WTC11 (cell line): Measurements from ENCODE around the gene NFIX. TPM values are rescaled to one million over a fixed set of nuclear protein-coding genes. Genes with fewer than 3 reads are reported as not detected.

ENCODE experiments used
- ATAC-seq: fragments of 200-7000 bp; cut with Tn5 transposase; 2 replicates; pipeline ENCODE4 v1.10.0; 2021; ENCODE audit warnings: mild to moderate bottlenecking, moderate library complexity
- CTCF ChIA-PET: fragments of 300-600 bp; sonication (Branson Sonifier 250); formaldehyde crosslinking; loops from one replicate; lab custom pipeline; 2021; ENCODE audit warnings: antibody characterized with exemption; lab: Charles Lee
- POLR2A ChIA-PET: fragments of 350-600 bp; sonication (Branson Sonifier 250); formaldehyde crosslinking; loops from one replicate; lab custom pipeline; 2021; ENCODE audit warnings: antibody characterized with exemption; lab: Charles Lee
- DNase-seq: peaks from one replicate; pipeline ENCODE4 v3.0.0; 2021; ENCODE audit warnings: low spot score
- H3K27ac Mint-ChIP-seq: 2 replicates; pipeline ENCODE4 v1.8.0; 2021; ENCODE audit warnings: mixed read lengths
- H3K27me3 Mint-ChIP-seq: 2 replicates; pipeline ENCODE4 v1.8.0; 2021; ENCODE audit warnings: low read depth, mild to moderate bottlenecking, moderate library complexity, mixed read lengths
- H3K36me3 Mint-ChIP-seq: 2 replicates; pipeline ENCODE4 v1.8.0; 2021; ENCODE audit warnings: mixed read lengths
- H3K4me1 Mint-ChIP-seq: 2 replicates; pipeline ENCODE4 v1.8.0; 2022; ENCODE audit warnings: mixed read lengths
- H3K4me3 Mint-ChIP-seq: 2 replicates; pipeline ENCODE4 v1.8.0; 2021; ENCODE audit warnings: mild to moderate bottlenecking, moderate library complexity, mixed read lengths
- H3K9me3 Mint-ChIP-seq: 2 replicates; pipeline ENCODE4 v1.8.0; 2021; ENCODE audit warnings: mixed read lengths
- CREM ChIP-seq: sonication (generic); formaldehyde crosslinking; IDR thresholded peaks from 2 replicates; pipeline ENCODE4 v1.8.1; 2022; ENCODE audit warnings: mild to moderate bottlenecking, missing genetic modification reagents, moderate library complexity
- ELF4 ChIP-seq: sonication (generic); formaldehyde crosslinking; IDR thresholded peaks from 2 replicates; pipeline ENCODE4 v1.8.1; 2022; ENCODE audit warnings: low read depth, mild to moderate bottlenecking, moderate library complexity, missing genetic modification reagents
- ESRRA ChIP-seq: sonication (generic); formaldehyde crosslinking; IDR thresholded peaks from 2 replicates; pipeline ENCODE4 v1.8.1; 2022; ENCODE audit warnings: mild to moderate bottlenecking, missing genetic modification reagents, borderline replicate concordance
- GABPB1 ChIP-seq: sonication (generic); formaldehyde crosslinking; IDR thresholded peaks from 2 replicates; pipeline ENCODE4 v1.8.1; 2023; ENCODE audit warnings: mild to moderate bottlenecking, missing genetic modification reagents
- GTF2I ChIP-seq: fragments of 250-450 bp; sonication (Bioruptor Pico); conservative IDR thresholded peaks from 2 replicates; pipeline ENCODE4 v1.4.0; 2021; ENCODE audit warnings: mild to moderate bottlenecking
- JUN ChIP-seq: sonication (generic); formaldehyde crosslinking; IDR thresholded peaks from 2 replicates; pipeline ENCODE4 v1.8.0; 2023; ENCODE audit warnings: mild to moderate bottlenecking, missing genetic modification reagents
- MXD4 ChIP-seq: fragments of 250-450 bp; sonication (Bioruptor Pico); IDR thresholded peaks from 2 replicates; pipeline ENCODE4 v1.8.0; 2021; ENCODE audit warnings: mild to moderate bottlenecking, moderate library complexity, borderline replicate concordance
- NFE2L1 ChIP-seq: sonication (generic); formaldehyde crosslinking; IDR thresholded peaks from 2 replicates; pipeline ENCODE4 v1.8.1; 2023; ENCODE audit warnings: missing genetic modification reagents
- PRRX2 ChIP-seq: fragments of 250-450 bp; sonication (Bioruptor Pico); IDR thresholded peaks from 2 replicates; pipeline ENCODE4 v1.8.0; 2021; ENCODE audit warnings: mild to moderate bottlenecking
- RELA ChIP-seq: sonication (generic); formaldehyde crosslinking; IDR thresholded peaks from 2 replicates; pipeline ENCODE4 v1.8.1; 2022; ENCODE audit warnings: missing genetic modification reagents, mild to moderate bottlenecking, borderline replicate concordance
- ZNF416 ChIP-seq: fragments of 250-450 bp; sonication (Bioruptor Pico); IDR thresholded peaks from 2 replicates; pipeline ENCODE4 v1.9.0; 2021; ENCODE audit warnings: mild to moderate bottlenecking, inconsistent platforms
- total RNA-seq: library from RNA; stranded (reverse); gene quantifications from 3 replicates; pipeline ENCODE4 v1.2.3, GENCODE V29; 2021
- TF ChIP-seq, protein P1 (sequence below): sonication (generic); formaldehyde crosslinking; IDR thresholded peaks from 2 replicates; pipeline ENCODE4 v1.8.1; 2022; ENCODE audit warnings: mild to moderate bottlenecking, moderate library complexity, missing genetic modification reagents
- TF ChIP-seq, protein P2 (sequence below): sonication (generic); formaldehyde crosslinking; IDR thresholded peaks from 2 replicates; pipeline ENCODE4 v1.8.0; 2023; ENCODE audit warnings: missing genetic modification reagents, mild to moderate bottlenecking, borderline replicate concordance
- TF ChIP-seq, protein P3 (sequence below): sonication (generic); formaldehyde crosslinking; IDR thresholded peaks from 2 replicates; pipeline ENCODE4 v1.8.1; 2022; ENCODE audit warnings: missing genetic modification reagents, borderline replicate concordance
- TF ChIP-seq, protein P4 (sequence below): fragments of 250-450 bp; sonication (Bioruptor Pico); IDR thresholded peaks from 2 replicates; pipeline ENCODE4 v1.8.0; 2021; ENCODE audit warnings: mild to moderate bottlenecking
- TF ChIP-seq, protein P5 (sequence below): sonication (generic); formaldehyde crosslinking; IDR thresholded peaks from 2 replicates; pipeline ENCODE4 v1.8.0; 2022; ENCODE audit warnings: missing genetic modification reagents
- TF ChIP-seq, protein P6 (sequence below): fragments of 250-450 bp; sonication (Bioruptor Pico); IDR thresholded peaks from 2 replicates; pipeline ENCODE4 v1.9.0; 2021; ENCODE audit warnings: mild to moderate bottlenecking
- TF ChIP-seq, protein P7 (sequence below): fragments of 250-450 bp; sonication (Bioruptor Pico); IDR thresholded peaks from 2 replicates; pipeline ENCODE4 v1.9.0; 2021; ENCODE audit warnings: mild to moderate bottlenecking
- TF ChIP-seq, protein P8 (sequence below): fragments of 250-450 bp; sonication (Bioruptor Pico); IDR thresholded peaks from 2 replicates; pipeline ENCODE4 v1.9.0; 2021; ENCODE audit warnings: moderate library complexity, mild to moderate bottlenecking, inconsistent platforms, borderline replicate concordance

NFIX gene
- total RNA-seq, 1 experiment from 2014 or later, result 1.4 TPM

DNA sequence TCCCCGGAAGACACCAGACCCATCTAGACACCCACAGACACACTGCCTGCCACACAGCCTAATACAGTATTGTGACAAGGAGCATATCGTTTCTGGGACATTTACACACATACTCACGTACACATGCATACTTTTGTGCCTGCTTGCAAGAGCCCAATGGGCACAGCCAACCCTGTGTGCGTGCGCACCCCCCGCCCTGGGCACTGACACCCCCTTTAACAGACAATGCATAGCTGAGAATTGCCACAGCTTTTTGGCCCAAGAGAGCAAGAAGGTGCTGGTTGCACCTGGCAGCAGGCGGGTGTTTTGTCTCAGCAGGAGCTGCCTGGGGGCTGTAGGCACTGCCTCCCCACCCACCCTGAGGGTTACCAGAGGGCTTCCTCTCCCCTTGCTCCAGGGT, 1.7 kb upstream of the NFIX start (continued):
- TF ChIP-seq NFE2L1 (CRISPR knock-in tag) (no peak), CREM (CRISPR knock-in tag) (no peak)
- TF ChIP-seq, protein P1, sequence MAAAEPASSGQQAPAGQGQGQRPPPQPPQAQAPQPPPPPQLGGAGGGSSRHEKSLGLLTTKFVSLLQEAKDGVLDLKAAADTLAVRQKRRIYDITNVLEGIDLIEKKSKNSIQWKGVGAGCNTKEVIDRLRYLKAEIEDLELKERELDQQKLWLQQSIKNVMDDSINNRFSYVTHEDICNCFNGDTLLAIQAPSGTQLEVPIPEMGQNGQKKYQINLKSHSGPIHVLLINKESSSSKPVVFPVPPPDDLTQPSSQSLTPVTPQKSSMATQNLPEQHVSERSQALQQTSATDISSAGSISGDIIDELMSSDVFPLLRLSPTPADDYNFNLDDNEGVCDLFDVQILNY (CRISPR knock-in tag), result no peak

DNA sequence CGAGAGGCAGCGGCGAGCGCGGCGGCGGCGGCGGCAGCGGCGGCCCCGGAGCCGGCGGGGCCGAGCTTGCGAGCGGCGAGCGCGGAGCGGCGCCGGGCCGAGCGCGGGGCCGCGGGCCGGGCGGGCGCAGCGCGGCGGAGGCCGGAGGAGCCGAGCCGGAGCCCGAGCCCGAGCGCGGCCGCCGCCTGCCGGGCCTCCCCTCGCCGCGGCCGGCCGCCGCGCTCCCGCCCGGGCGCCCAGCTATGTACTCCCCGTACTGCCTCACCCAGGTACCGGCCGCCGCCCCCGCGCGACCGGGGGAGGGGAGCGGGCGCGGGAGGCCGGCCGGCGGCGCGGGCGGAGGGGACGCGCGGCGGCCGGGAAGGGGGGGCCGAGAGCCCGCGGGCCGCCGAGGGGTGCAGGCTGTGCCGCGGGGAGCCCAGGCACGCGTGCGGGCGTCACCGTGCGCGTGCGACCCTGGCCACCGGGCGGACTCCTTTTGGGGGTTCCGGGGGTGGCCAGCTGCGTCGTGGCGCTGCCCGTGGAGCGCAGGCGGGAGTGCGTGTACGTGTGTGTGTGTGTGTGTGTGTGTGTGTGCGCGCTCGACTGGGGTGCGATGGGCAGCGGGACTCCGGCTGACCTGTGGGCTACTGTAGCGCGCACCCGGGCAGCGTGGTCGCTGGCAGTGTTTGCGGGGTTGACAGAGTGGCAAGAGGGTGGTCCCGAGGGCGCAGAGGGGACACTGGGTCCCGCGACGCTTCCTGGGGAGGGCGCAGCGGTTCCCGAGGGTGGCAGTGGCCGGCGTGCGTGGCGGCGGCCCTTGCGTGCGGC, 526 bp downstream of the NFIX start:
- Mint-ChIP-seq H3K4me3 (peak overlapping the region; percentile 64), H3K27me3 (peaks cover 94% of the 10 kb centered on the region)
- POLR2A ChIA-PET, result no interaction called here

More for the DNA sequence above, 526 bp downstream of the NFIX start:
- no peak overlapping the region for H3K27ac Mint-ChIP-seq
- CTCF ChIA-PET, result interaction anchor here (0.8 to 1.7 kb wide), 3 partner anchors 18 to 98 kb away, joined by 3 to 7 read pairs (median 4); no protein-coding TSS in a partner anchor
- TF ChIP-seq MXD4 (CRISPR knock-in tag) (no peak), JUN (CRISPR knock-in tag) (no peak), GTF2I (CRISPR knock-in tag) (no peak), RELA (CRISPR knock-in tag) (no peak), GABPB1 (no peak), ESRRA (CRISPR knock-in tag) (no peak), ELF4 (CRISPR knock-in tag) (no peak), ZNF416 (CRISPR knock-in tag) (no peak), PRRX2 (CRISPR knock-in tag) (no peak)
- TF ChIP-seq, protein P2, sequence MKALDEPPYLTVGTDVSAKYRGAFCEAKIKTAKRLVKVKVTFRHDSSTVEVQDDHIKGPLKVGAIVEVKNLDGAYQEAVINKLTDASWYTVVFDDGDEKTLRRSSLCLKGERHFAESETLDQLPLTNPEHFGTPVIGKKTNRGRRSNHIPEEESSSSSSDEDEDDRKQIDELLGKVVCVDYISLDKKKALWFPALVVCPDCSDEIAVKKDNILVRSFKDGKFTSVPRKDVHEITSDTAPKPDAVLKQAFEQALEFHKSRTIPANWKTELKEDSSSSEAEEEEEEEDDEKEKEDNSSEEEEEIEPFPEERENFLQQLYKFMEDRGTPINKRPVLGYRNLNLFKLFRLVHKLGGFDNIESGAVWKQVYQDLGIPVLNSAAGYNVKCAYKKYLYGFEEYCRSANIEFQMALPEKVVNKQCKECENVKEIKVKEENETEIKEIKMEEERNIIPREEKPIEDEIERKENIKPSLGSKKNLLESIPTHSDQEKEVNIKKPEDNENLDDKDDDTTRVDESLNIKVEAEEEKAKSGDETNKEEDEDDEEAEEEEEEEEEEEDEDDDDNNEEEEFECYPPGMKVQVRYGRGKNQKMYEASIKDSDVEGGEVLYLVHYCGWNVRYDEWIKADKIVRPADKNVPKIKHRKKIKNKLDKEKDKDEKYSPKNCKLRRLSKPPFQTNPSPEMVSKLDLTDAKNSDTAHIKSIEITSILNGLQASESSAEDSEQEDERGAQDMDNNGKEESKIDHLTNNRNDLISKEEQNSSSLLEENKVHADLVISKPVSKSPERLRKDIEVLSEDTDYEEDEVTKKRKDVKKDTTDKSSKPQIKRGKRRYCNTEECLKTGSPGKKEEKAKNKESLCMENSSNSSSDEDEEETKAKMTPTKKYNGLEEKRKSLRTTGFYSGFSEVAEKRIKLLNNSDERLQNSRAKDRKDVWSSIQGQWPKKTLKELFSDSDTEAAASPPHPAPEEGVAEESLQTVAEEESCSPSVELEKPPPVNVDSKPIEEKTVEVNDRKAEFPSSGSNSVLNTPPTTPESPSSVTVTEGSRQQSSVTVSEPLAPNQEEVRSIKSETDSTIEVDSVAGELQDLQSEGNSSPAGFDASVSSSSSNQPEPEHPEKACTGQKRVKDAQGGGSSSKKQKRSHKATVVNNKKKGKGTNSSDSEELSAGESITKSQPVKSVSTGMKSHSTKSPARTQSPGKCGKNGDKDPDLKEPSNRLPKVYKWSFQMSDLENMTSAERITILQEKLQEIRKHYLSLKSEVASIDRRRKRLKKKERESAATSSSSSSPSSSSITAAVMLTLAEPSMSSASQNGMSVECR, result no peak
- TF ChIP-seq, protein P3, sequence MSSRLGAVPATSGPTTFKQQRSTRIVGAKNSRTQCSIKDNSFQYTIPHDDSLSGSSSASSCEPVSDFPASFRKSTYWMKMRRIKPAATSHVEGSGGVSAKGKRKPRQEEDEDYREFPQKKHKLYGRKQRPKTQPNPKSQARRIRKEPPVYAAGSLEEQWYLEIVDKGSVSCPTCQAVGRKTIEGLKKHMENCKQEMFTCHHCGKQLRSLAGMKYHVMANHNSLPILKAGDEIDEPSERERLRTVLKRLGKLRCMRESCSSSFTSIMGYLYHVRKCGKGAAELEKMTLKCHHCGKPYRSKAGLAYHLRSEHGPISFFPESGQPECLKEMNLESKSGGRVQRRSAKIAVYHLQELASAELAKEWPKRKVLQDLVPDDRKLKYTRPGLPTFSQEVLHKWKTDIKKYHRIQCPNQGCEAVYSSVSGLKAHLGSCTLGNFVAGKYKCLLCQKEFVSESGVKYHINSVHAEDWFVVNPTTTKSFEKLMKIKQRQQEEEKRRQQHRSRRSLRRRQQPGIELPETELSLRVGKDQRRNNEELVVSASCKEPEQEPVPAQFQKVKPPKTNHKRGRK (CRISPR knock-in tag), result no peak
- TF ChIP-seq, protein P4, sequence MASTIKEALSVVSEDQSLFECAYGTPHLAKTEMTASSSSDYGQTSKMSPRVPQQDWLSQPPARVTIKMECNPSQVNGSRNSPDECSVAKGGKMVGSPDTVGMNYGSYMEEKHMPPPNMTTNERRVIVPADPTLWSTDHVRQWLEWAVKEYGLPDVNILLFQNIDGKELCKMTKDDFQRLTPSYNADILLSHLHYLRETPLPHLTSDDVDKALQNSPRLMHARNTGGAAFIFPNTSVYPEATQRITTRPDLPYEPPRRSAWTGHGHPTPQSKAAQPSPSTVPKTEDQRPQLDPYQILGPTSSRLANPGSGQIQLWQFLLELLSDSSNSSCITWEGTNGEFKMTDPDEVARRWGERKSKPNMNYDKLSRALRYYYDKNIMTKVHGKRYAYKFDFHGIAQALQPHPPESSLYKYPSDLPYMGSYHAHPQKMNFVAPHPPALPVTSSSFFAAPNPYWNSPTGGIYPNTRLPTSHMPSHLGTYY (CRISPR knock-in tag), result no peak
- TF ChIP-seq, protein P5, sequence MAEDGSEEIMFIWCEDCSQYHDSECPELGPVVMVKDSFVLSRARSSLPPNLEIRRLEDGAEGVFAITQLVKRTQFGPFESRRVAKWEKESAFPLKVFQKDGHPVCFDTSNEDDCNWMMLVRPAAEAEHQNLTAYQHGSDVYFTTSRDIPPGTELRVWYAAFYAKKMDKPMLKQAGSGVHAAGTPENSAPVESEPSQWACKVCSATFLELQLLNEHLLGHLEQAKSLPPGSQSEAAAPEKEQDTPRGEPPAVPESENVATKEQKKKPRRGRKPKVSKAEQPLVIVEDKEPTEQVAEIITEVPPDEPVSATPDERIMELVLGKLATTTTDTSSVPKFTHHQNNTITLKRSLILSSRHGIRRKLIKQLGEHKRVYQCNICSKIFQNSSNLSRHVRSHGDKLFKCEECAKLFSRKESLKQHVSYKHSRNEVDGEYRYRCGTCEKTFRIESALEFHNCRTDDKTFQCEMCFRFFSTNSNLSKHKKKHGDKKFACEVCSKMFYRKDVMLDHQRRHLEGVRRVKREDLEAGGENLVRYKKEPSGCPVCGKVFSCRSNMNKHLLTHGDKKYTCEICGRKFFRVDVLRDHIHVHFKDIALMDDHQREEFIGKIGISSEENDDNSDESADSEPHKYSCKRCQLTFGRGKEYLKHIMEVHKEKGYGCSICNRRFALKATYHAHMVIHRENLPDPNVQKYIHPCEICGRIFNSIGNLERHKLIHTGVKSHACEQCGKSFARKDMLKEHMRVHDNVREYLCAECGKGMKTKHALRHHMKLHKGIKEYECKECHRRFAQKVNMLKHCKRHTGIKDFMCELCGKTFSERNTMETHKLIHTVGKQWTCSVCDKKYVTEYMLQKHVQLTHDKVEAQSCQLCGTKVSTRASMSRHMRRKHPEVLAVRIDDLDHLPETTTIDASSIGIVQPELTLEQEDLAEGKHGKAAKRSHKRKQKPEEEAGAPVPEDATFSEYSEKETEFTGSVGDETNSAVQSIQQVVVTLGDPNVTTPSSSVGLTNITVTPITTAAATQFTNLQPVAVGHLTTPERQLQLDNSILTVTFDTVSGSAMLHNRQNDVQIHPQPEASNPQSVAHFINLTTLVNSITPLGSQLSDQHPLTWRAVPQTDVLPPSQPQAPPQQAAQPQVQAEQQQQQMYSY (CRISPR knock-in tag), result no peak
- TF ChIP-seq, protein P6, sequence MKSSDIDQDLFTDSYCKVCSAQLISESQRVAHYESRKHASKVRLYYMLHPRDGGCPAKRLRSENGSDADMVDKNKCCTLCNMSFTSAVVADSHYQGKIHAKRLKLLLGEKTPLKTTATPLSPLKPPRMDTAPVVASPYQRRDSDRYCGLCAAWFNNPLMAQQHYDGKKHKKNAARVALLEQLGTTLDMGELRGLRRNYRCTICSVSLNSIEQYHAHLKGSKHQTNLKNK (CRISPR knock-in tag), result no peak
- TF ChIP-seq, protein P7, sequence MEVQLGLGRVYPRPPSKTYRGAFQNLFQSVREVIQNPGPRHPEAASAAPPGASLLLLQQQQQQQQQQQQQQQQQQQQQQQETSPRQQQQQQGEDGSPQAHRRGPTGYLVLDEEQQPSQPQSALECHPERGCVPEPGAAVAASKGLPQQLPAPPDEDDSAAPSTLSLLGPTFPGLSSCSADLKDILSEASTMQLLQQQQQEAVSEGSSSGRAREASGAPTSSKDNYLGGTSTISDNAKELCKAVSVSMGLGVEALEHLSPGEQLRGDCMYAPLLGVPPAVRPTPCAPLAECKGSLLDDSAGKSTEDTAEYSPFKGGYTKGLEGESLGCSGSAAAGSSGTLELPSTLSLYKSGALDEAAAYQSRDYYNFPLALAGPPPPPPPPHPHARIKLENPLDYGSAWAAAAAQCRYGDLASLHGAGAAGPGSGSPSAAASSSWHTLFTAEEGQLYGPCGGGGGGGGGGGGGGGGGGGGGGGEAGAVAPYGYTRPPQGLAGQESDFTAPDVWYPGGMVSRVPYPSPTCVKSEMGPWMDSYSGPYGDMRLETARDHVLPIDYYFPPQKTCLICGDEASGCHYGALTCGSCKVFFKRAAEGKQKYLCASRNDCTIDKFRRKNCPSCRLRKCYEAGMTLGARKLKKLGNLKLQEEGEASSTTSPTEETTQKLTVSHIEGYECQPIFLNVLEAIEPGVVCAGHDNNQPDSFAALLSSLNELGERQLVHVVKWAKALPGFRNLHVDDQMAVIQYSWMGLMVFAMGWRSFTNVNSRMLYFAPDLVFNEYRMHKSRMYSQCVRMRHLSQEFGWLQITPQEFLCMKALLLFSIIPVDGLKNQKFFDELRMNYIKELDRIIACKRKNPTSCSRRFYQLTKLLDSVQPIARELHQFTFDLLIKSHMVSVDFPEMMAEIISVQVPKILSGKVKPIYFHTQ (CRISPR knock-in tag), result no peak
- TF ChIP-seq, protein P8, sequence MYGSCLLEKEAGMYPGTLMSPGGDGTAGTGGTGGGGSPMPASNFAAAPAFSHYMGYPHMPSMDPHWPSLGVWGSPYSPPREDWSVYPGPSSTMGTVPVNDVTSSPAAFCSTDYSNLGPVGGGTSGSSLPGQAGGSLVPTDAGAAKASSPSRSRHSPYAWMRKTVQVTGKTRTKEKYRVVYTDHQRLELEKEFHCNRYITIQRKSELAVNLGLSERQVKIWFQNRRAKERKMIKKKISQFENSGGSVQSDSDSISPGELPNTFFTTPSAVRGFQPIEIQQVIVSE (CRISPR knock-in tag), result no peak
- DNase-seq, result no peak
- H3K36me3 Mint-ChIP-seq, result peaks cover 3% of the 10 kb centered on the region; the same call in 1 of the 2 replicates
- peaks cover 6% of the 10 kb centered on the region for H3K4me1 Mint-ChIP-seq
- no peaks in the 10 kb centered on the region for H3K9me3 Mint-ChIP-seq
- peak; percentile 12 for ATAC-seq
